Natural killer cell (primary cell): ENCODE results near the gene SPEF2. TPM values are rescaled to one million over a fixed set of nuclear protein-coding genes. Genes with fewer than 3 reads are reported as not detected.
A peak's percentile ranks its signal among the peaks of the same experiment; 100 is the strongest.

Experiments used
- ATAC-seq, 3 donors: fragments of 150-1000 bp in 2 of 3; fragments of 200-7000 bp in 1 of 3; cut with Tn5 transposase; 1 replicate in 1 of 3; 2 replicates in 2 of 3; pipeline ENCODE4 v1.10.0; 2021; ENCODE audit warnings: mild to moderate bottlenecking in 2 of 3, moderate library complexity in 2 of 3
- DNase-seq, 2 donors: peaks; one replicate each; pipeline versions ENCODE4 v3.0.0 to v3.0.0-alpha.2; 2013 to 2021; ENCODE audit warnings: mixed read lengths in 1 of 2
- H3K27ac ChIP-seq: one replicate; pipeline ENCODE4 v1.5.1; 2013; ENCODE audit warnings: mild to moderate bottlenecking, low read length
- H3K27me3 ChIP-seq: one replicate; pipeline ENCODE4 v1.6.1; 2013; ENCODE audit warnings: low read length; ENCODE audit not compliant: control insufficient read depth, insufficient read depth
- H3K36me3 ChIP-seq: one replicate; pipeline ENCODE4 v1.6.1; 2013; ENCODE audit warnings: low read length; ENCODE audit not compliant: control insufficient read depth, insufficient read depth
- H3K4me1 ChIP-seq: one replicate; pipeline ENCODE4 v1.6.1; 2013; ENCODE audit warnings: low read length; ENCODE audit not compliant: control insufficient read depth, insufficient read depth
- H3K4me3 ChIP-seq: one replicate; pipeline ENCODE4 v1.5.1; 2013; ENCODE audit warnings: low read length
- H3K9me3 ChIP-seq: one replicate; pipeline ENCODE4 v1.6.1; 2013; ENCODE audit warnings: low read length; ENCODE audit not compliant: control insufficient read depth, insufficient read depth
- H3K27ac Mint-ChIP-seq, 2 donors: one replicate each; pipeline ENCODE4 v1.8.0; 2022; ENCODE audit warnings: mild to moderate bottlenecking in 2 of 2, mixed read lengths in 2 of 2, moderate library complexity in 1 of 2
- H3K27me3 Mint-ChIP-seq, 2 donors: one replicate each; pipeline ENCODE4 v1.8.0; 2022; ENCODE audit warnings: low read depth in 2 of 2, mixed read lengths in 2 of 2
- H3K36me3 Mint-ChIP-seq: one replicate; pipeline ENCODE4 v1.8.0; 2022; ENCODE audit warnings: mixed read lengths
- H3K4me1 Mint-ChIP-seq, 2 donors: one replicate each; pipeline ENCODE4 v1.8.0; 2022; ENCODE audit warnings: mixed read lengths in 2 of 2
- H3K4me3 Mint-ChIP-seq: one replicate; pipeline ENCODE4 v1.8.0; 2022; ENCODE audit warnings: mild to moderate bottlenecking, moderate library complexity, mixed read lengths
- H3K9me3 Mint-ChIP-seq, 2 donors: one replicate each; pipeline ENCODE4 v1.8.0; 2022; ENCODE audit warnings: mixed read lengths in 2 of 2
- CTCF ChIP-seq: fragments of 200-600 bp; IDR thresholded peaks from one replicate; pipeline ENCODE4 v1.8.0; 2022; ENCODE audit warnings: antibody characterized with exemption
- WGBS: methylation state at CpG from one replicate; pipeline ENCODE4 v1.1.7; 2013; ENCODE audit warnings: missing lambda C conversion rate; ENCODE audit not compliant: insufficient coverage; 5-methylcytosine and 5-hydroxymethylcytosine counted together
- intact Hi-C: fragments of 100-400 bp; cut with micrococcal nuclease; formaldehyde crosslinking; loops from one replicate; pipeline ENCODE4 v1.14.2; 2022
- total RNA-seq, 4 donors: library from RNA; stranded (reverse); fragments of 120-200 nt in 1 of 4; gene quantifications; one replicate each; pipeline versions ENCODE4 v1.2.3 to v1.2.4, GENCODE V29; 2013 to 2022

Gene SPEF2
- total RNA-seq, 3 donors from 2014 or later (not counting 1 experiment from before 2014, with no cell fraction given): 6.2 to 13.1 (median 8.5) TPM

- Mint-ChIP-seq H3K9me3 (no peaks in the 10 kb centered on the region), H3K27me3 (peaks cover 0 to 3% of the 10 kb centered on the region in 2 donors), H3K4me1 (peaks cover 5 to 8% of the 10 kb centered on the region in 2 donors), H3K36me3 (no peaks in the 10 kb centered on the region), H3K4me3 (no peak overlapping the region), H3K27ac (no peak overlapping the region)
- no peaks in the 10 kb centered on the region for H3K9me3 ChIP-seq
- H3K27me3 ChIP-seq: no peaks in the 10 kb centered on the region
- DNase-seq (no peak), ATAC-seq (no peak)
- no peaks in the 10 kb centered on the region for H3K36me3 ChIP-seq
- no peak overlapping the region for H3K27ac ChIP-seq
- H3K4me1 ChIP-seq: peaks cover 22% of the 10 kb centered on the region
- intact Hi-C loops: no loop called here
- TF ChIP-seq CTCF: no peak
- 52% methylated on average over 2 of the region's 3 CpGs for WGBS
- H3K4me3 ChIP-seq: no peak overlapping the region
Measured at GRCh38 chr5:35826056-35826455, 208.4 kb downstream of the SPEF2 start.

GRCh38 chr5:35826554-35826953, 208.9 kb downstream of the SPEF2 start:
- WGBS: 86% methylated on average over 2 of the region's 2 CpGs
- Mint-ChIP-seq H3K4me1 (peaks cover 4 to 8% of the 10 kb centered on the region in 2 donors), H3K27ac (no peak overlapping the region), H3K27me3 (peaks cover 0 to 2% of the 10 kb centered on the region in 2 donors), H3K9me3 (no peaks in the 10 kb centered on the region), H3K4me3 (no peak overlapping the region), H3K36me3 (no peaks in the 10 kb centered on the region)
- no peak for TF ChIP-seq CTCF
- DNase-seq (no peak), ATAC-seq (no peak)
- intact Hi-C loops: no loop called here
- no peak overlapping the region for H3K4me3 ChIP-seq
- peaks cover 17% of the 10 kb centered on the region for H3K4me1 ChIP-seq
- no peaks in the 10 kb centered on the region for H3K27me3 ChIP-seq
- H3K9me3 ChIP-seq: no peaks in the 10 kb centered on the region
- H3K36me3 ChIP-seq: no peaks in the 10 kb centered on the region
- H3K27ac ChIP-seq: no peak overlapping the region

- ATAC-seq (no peak), DNase-seq (no peak)
- Mint-ChIP-seq H3K9me3 (no peaks in the 10 kb centered on the region), H3K27ac (no peak overlapping the region), H3K36me3 (no peaks in the 10 kb centered on the region), H3K4me1 (peaks cover 5 to 11% of the 10 kb centered on the region in 2 donors), H3K4me3 (no peak overlapping the region), H3K27me3 (peaks cover 0 to 2% of the 10 kb centered on the region in 2 donors)
- intact Hi-C loops: no loop called here
- Histone ChIP-seq H3K4me1 (peaks cover 7% of the 10 kb centered on the region), H3K27ac (no peak overlapping the region), H3K27me3 (no peaks in the 10 kb centered on the region), H3K9me3 (no peaks in the 10 kb centered on the region), H3K4me3 (no peak overlapping the region), H3K36me3 (no peaks in the 10 kb centered on the region)
- WGBS: 71% methylated on average over 3 of the region's 4 CpGs
- no peak for TF ChIP-seq CTCF
Measured at GRCh38 chr5:35828082-35828598, 210.5 kb downstream of the SPEF2 start.

- intact Hi-C loops: no loop called here
- WGBS: 44% methylated on average over 4 of the region's 4 CpGs
- Histone ChIP-seq H3K27me3 (no peaks in the 10 kb centered on the region), H3K27ac (peak overlapping the region; percentile 16), H3K4me1 (peaks cover 2% of the 10 kb centered on the region), H3K9me3 (no peaks in the 10 kb centered on the region), H3K4me3 (no peak overlapping the region), H3K36me3 (no peaks in the 10 kb centered on the region)
- ATAC-seq (peak in 1 of 3 donors; percentile 47), DNase-seq (peak in 1 of 2 donors; percentile 82)
- Mint-ChIP-seq H3K27ac (no peak overlapping the region), H3K9me3 (no peaks in the 10 kb centered on the region), H3K4me3 (no peak overlapping the region), H3K27me3 (peaks cover 0 to 2% of the 10 kb centered on the region in 2 donors), H3K36me3 (no peaks in the 10 kb centered on the region), H3K4me1 (peaks cover 14 to 20% of the 10 kb centered on the region in 2 donors)
- TF ChIP-seq CTCF: no peak
Measured at GRCh38 chr5:35830587-35830986, 212.9 kb downstream of the SPEF2 start.
